T-helper 22 cell (primary cell): Measurements from ENCODE around the gene SHB.

Experiments used
- DNase-seq: peaks from one replicate; pipeline ENCODE4 v3.0.0-alpha.2; 2020; ENCODE audit warnings: low read depth

Gene SHB

DNA sequence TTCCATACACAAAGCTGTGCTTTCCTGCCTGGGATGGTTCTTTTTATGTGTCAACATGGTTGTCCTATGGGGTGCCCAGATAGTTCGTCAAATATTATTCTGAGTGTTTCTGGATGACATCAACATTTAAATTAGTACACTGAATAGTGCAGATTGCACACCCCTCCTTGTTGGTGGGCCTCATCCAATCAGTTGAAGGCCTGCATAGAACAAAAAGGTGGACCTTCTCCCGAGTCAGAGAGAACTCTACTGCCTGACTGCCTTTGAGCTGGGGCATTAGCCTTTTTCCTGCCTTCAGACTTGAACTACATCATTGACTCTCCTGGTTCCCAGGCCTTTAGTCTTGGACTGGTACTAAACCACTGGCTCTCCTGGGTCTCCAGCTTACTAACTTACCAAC is 80.4 kb downstream of the SHB start:
- no peak for DNase-seq

DNA sequence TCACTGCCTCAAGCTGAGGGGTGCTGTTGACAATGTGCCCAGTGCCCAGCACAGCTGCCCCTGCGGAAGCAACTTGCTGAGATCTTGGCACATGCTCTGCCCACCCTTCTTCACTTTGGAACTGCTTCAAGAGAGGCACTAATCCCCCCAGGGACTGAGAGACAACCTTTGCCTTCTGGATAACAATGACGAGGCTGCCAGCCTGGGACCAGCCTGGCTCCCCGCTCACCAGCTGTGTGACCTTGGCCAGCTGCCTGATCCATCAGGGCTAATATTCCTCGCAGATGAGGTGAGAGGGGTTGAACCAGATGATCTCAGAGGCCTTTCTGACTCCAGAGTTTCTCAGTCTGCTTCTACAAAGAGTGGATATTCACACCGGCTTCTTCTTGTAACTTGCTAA is 81.0 kb downstream of the SHB start:
- no peak for DNase-seq

DNA sequence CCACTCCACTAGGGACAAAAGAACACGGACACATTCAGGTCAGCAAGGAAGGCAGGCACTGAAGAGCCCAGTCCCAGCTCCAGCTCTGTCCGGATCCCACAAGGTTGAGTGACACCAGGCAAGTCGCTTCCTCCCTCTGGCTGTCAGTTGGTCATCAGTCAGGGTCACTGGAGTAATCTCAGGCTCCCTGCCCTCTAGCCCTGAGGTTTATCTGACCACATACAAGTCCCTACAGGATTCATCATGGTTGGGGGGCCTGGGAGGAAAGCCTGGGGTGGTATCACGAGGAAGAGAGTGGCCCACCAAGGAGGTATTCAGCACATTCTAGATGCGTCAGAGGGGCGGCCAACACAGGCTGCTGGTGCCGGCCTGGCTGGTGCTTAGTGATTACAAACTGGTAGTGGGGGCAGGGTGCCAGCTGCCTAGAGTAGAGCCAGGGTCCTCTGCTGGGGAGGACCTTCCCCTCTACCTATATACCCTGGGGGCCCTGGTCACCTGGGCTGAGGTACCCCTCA is 81.5 kb downstream of the SHB start:
- no peak for DNase-seq

DNA sequence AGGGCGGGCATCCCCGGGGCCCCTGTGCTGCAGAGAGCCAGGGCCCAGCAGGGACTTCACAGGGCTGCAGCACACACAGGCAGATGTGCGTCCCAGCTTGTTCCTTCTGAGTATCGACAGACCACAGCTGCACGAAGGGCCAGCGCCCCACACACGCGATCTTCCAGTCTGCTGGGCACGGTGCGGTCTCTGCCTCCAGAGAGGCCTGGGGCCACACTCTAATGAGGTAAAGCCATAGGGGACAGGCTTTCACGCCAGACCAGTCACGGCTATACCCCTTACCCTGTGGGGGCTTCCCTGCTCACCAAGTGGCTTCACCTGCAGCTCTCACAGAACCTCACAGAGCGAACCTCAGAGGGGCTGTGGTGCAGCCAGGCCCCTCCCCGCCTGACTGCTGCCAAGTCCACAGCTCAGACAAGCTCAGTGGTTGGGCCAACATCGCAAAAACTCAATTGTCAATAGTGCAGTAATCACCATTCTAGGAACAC is 82.2 kb downstream of the SHB start:
- no peak for DNase-seq

DNA sequence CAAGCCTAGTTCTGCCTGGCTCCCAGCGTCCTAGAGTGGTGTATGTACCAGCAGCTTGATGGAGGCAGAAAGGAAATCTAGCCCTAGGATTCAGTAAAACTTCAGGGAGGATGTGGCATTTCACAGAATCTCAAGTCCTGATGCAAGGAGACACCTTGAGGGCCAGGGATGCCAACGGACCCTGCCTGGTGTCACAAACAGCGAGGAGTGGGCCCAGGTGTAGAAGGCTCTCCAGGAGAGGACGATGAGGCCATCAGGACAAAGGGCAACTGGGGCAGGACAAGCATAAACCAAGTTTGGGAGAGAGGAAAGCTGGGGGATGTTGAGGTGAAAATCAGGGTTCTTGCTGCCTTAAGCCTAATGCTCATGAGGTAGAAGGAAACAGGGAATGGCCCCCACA is 83.0 kb downstream of the SHB start:
- DNase-seq, result no peak

DNA sequence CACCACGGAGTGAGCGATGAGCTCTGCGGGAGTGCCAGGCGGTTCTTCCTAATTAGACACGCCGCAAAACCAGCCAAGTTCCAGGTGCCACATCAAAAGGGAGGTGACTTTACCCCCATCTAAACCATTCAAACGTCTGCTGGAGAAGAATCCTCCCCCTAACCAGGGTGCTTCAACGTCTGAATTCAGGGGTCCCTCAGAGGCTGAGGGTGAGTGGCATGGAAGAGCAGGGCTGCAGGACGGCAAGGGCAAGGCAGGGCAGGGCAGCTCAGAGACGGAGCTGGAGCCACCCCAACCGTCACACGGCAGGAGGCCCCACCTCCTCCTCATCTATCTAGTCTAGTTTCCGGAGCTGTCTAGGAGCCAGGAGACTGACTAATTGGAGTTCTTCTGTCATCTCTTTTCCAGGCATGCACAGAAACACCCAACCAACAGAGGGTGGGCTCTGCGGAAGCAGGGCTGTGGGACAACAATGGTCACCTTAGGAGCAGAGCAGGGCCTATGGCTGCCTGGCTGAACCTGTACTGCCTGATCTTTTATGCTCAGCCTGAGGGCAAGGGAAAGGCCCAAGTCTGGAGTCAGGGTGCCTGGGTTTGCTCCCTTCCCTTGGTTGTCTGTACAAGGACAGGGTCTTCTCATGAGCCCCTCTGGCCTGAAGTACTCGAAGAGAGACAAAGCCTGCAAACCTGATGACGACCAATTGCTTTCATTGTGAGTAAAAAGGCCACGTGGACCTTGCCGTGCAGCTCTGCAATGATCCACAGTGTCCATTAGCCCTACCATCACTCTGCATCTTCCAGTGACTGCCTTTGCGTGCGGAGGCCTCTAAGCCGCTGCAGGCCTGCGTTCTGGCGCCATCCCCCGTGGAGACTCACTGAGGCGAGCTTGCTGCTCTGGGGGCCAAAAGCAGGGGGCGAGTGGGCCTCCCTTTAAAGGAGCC is 84.1 kb downstream of the SHB start:
- no peak for DNase-seq

DNA sequence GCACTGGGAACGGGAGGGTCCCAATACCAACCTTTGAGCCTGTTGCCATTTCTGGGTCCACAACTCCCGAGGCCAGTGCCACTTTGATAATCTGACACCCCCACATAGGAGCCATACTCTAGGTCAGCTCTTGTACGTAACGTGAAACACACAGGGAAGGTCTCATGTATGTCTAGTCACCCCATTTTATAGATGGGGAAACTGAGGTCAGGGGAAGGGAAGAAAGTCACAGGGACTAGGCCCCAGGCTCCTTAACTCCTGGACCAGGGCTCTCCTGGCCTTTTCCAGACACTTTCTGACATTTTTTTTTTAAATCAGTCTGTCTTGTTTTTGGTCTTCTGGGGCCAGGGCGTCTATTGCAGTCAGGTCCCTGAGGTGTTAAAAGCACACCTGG is 84.8 kb downstream of the SHB start:
- DNase-seq, result no peak

DNA sequence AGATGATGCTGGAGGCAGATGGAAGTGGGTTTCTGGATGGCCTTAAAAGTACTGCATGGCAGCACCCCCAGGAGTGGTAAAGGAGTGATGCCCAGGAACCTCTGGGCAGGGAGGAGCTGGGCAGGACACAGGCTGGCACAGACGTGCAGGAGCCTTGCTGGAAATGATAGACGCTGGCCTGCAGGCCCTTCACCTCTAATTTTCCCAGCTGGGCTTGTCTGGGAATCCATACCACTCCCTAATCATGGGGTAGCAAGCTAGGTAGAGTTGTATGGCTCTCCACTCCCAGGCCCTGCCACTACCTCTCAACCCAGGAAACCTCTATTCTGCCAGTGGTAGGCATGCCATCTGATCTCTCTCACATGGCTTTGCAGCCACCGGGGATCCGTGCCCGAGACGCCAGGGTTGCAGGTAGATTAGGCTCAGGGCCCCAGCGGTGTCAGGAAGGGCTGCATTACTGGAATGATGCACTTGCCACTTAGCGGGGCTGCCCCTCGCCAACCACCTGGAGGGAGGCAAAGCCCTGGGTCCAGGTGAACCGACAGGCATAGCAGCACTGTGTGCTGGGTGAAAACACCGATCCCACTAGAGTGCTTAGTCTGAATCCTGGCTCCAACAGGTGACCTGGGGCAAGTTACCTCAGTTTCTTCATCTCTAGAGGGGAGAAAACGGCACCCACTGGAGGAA is 85.5 kb downstream of the SHB start:
- no peak for DNase-seq

DNA sequence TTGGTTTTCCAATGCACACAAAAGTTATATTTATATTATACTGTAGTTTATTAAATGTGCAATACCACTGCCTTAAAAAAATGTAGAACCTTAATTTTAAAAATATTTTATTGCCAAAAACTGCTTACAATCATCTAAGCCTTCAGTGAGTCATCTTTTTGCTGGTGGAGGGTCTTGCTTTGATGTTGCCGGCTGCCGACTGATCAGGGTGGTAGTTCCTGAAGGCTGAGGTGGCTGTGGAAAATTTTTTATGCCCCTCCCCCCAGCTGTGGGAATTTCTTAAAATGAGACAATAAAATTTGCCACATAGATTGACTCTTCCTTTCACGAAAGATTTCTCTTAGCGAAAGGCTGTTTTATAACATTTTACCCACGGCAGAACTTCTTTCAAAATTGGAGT is 89.2 kb downstream of the SHB start:
- no peak for DNase-seq

DNA sequence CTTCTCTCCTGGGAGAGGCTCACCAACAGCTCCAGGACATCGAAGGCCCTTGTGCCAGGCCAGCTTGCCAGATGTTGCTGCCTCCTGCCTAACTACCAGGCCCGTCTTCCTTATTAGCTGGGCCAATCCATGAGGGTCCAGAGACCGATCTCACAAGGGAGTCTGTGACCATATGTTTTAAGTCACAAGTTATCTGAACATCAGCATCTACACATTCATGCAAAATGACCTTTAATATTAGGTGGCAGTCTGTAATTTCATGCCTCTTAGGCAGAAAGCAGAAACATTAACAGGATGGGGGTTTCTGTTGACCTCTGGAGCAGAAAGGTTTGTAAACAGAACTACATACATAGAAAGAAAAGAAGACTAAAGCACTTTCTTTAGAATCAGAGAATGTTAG is 90.0 kb downstream of the SHB start:
- no peak for DNase-seq

DNA sequence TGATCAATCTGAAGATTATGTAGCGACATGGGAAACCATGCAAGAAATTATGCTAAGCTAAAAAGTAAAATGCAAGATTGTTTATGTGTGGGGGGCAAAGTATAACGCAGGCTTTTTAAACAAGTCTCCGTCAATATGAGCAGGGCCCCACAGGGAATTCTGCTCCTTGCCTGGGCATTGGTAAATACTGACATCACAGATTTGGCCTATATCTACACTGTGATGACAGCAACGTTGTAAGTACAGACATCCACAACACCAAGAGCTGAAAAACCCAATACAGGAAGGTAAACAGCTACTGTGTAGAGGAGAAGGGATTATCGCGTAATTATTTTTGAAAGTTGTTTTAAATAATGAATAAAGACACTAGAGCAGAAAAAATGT is 90.6 kb downstream of the SHB start:
- no peak for DNase-seq

DNA sequence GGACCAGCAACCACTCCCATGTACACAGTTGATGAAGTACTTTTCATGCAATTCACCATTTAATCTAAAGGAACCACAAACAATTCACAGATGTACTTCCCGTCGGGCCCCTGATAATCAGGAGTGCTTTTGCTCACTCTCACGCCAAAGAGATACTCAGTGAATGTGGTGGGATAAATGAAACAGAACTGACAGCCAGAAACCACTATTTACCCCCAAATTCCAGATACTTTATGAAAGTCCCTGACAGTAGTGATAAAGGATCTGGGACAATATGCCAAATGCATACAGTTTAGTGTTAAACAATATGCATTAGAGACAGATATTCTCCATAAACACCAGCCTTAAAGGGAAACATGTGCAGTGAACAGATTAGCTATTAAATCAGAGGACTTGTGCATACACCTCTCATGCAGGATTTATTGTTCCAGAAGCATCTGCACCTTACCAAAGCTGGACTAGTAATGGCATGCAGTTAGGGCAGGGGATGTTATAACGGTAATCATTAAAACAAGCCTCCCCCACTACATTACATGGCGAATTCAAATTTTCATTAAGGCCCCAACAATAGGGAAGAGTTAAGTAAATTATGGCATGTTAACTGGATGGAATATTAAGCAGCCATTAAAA is 91.1 kb downstream of the SHB start:
- no peak for DNase-seq

DNA sequence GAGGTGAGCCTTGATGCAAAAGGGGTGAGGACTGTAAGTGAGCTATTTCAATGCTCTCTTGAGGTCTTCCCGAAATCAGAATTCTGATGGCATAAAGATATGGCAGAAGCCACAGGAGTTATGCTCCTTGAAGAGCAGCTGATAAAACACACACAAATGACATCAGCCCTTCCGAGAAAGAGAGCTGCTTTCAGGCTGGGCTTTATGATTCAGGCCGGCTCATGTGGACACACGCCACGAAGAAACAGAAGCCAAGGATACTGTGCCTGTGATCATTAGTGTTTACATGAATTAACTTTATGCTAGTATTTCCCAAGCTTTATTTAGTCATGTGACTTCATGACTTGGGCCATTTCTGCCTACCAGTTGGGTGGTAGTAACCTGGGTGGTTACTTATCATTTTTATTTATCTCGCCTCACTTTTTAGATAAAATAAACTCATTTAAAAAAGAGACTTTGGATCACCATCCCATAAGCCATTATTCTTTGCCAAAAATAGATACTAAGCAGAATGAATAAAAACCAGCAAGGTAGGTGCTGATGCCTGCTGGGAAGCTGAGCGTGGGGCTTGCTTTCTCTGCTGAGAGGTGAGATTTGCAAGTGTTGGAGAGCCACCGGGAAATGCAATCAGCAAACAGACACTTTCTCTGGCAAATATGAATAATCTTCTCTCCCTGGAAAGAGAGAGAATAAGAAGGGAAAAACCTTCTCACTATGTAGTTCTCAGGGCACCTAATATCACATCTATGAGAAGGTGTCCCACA is 92.1 kb downstream of the SHB start:
- DNase-seq, result no peak

DNA sequence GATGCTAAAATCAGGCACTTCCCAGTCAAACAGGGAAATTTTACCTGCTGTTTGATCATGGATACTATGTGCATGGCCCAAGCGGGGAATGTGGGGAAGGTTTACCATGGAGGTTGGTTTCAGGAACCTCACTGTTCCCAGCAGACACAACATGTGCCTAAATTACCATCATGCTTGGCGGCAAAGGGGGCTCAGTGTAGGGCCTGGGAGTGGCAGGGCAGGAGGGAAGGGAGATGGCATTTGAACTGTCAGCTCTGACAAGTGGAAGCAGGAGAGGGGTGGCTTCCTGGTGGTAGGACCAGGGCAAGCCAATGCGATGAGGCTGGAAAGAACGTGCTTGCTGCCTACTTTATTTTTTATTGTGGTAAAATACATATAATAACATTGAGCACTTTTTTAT is 93.4 kb downstream of the SHB start:
- no peak for DNase-seq

DNA sequence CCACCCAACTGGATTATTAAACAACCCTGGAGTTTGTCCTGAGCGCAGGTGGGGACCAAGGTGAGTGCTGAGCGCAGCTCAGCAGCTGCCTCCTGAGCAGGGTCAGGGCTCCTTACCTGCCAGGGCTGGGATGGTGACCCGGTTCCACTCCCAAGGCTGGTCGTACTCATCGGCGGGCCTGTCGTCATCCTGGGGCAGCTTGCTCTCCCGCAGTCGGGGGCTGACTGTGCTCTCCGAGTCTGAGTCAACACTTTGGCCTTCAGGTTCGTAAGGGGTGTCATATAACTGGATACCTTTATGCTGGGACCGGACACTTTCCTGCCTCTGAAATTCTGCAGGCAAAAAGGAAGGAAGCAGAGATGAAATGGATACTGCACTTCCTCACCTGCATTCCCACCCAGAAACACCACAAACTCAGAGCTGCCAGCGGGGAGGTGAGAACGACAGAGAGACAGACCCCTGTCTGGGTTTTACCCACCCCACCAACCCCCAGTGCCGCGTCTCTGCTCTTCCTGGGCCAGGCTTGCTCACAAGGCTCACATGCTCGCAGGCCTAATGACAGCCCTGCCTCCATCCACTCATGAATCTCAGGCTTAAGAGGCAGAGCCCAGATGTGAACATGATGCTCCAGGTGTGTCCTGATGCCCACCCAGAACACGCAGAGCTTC is 94.4 kb downstream of the SHB start:
- no peak for DNase-seq

DNA sequence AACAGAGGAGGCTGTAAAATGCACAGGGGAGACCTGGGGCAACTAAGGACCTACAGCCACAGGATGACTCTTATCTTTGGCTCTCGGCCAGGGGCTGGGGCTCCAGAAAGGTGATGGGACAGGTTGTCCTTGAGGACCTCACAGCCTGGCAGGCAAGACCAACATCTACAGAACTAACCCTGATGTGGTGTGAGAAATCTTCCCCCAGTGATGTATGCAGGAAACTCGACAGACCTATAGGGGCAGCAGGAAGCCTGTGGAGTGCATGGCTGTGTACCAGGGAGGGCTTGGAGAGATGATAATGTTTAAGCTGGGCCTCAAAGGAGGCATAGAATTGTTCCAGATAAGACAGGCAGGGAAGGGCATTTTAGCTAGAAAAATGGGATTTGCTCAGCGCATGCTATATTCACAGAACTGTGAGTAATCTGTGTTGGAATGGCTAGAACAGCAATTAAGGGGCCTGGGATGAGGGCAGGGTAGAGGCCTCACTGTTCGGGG is 96.6 kb downstream of the SHB start:
- no peak for DNase-seq

DNA sequence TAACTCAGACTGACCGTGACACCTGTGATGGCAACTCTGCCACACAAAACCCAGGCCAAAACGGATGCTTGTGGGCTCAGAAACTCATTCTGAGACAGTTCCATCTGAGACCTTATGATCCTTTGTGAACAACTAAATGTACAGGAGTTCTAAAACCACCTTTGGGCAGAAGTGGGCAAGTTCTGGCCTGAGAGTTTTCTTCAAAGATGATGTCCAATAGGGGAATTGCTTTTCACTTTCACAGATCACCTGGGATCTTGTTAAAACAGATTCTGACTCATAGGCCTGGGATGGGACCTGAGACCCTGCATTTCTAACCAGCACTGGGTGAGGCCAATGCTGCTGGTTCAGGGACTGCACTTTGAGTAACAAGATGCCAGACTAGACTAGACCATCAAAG is 97.3 kb downstream of the SHB start:
- DNase-seq, result no peak

DNA sequence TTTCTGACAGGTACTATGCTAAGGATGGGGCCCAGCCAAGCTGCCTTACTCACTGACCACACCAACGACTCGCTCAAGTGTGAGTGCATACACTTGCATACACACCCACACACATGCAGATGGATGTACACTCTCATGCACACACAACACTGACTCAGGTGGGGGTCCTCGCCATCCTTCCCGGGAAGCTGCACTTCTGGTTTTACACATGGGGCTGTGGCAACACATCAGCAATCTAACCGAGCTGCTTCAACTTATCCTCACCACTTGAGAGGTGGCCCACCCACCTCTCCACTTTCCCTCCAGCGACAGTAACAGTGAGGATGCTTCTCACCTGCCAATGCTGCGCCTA is 97.9 kb downstream of the SHB start:
- DNase-seq, result no peak

DNA sequence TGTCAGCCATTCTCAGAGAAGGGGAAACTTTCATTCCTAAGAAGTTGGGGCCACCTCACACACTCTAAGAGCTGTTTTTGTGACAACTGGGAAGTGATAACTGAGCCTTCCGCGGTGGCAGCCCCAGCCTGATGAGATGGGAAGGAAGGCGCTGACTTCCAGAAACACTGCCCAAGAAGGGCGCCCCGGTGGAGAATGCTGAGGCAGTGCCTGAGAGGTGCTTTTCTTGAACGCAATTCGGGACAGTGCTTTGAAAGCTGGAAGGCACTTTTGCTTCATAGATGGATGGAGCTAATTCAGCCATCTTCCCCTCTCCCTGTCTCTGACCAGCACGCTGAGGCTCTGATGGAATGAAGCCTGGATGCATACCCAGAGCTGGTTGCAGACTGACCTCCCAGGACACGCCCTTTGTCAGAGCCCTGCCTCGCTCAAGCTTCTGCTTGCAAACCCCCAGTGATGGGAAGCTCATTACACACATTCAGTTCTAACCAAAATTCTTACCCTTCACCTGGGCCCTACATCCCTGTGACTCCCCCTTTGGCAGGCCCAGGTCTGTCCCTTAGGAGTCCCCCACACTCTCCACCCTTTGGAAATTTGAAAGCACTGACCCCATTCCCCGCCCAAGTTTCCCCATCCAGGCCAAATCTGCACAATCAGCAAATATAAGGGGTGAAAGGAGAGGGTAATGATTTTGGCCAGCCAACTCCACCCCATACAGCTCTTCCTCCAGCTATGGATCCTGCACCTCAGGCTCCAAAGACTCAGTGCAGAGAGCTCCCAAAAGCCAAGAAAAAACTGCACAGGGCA is 98.5 kb downstream of the SHB start:
- no peak for DNase-seq

DNA sequence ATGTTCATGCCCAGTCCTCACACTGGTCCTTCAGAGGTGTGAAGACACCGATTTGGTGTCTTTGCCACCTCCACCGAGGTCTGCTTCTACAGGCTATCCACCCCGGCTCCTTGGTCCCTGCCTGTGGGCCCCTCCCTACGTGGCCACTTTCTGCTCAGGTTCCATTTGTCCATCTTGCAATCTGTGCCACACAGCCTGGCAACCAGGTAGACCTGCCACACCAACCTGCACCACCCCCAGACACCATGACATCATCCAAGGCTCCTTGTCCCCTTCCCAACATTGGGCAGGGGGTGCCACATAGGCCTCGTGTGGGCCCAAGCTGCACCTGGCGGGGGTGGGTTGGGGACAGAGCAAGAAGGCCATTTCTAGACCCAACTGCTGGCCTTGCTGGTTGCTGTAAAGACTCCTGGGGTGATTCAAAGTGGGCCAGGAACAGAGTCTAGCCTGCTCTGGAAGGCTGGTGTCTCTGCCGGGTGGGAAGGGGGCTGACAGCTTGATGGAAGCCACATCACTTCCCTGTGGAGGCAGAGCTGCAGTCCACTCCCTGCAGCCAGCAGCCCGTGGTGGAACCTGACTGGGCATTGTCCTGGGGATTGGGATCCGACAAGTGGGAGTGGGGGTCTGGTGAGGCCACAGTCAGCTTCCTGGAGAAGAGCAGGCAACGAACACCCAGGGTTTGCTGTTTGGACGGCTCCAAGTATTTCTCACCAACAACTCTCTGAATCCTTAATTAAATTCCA is 99.3 kb downstream of the SHB start:
- no peak for DNase-seq
